Activated gamma-delta T cell (primary cell): ENCODE measurements around the gene NUB1.

Experiments
- DNase-seq: peaks from one replicate; lab custom pipeline; 2025; lab: John Stamatoyannopoulos, UW

Gene NUB1

DNA sequence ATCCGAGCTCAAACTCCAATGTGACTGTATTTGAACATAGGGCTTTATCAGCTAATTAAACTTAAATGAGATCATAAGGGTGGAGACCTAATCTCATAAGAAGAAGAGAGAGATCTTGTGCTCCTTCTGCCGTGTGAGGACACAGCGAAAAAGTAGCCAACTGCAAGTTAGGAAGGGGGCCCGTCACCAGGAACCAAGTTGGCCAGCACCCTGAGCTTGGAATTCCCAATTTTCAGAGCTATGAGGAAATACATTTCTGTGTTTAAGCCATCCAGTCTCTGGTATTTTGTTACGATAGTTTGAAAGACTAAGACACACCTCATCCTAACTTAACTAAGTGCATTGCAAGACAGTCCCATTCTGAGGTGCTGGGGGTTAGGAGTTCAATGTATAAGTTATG lies 82.3 kb downstream of the NUB1 start:
- DNase-seq: no peak

DNA sequence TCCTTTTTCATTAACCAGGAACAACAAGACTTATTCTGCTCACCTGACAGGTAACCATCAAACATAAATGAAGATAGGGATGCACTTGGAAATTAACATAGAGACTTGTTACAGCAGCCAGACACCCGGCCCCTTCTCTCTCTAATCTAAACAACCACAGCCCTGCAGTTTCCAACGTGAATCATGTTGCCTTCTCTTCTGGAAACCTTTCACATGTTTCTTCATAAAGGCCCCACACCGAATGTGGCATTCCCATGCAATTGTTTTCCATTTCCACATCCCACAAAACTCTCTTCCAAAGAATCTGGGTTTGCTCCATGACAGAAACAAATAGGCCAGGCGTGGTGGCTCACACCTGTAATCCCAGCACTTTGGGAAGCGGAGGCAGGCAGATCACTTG lies 83.2 kb downstream of the NUB1 start:
- DNase-seq: no peak

DNA sequence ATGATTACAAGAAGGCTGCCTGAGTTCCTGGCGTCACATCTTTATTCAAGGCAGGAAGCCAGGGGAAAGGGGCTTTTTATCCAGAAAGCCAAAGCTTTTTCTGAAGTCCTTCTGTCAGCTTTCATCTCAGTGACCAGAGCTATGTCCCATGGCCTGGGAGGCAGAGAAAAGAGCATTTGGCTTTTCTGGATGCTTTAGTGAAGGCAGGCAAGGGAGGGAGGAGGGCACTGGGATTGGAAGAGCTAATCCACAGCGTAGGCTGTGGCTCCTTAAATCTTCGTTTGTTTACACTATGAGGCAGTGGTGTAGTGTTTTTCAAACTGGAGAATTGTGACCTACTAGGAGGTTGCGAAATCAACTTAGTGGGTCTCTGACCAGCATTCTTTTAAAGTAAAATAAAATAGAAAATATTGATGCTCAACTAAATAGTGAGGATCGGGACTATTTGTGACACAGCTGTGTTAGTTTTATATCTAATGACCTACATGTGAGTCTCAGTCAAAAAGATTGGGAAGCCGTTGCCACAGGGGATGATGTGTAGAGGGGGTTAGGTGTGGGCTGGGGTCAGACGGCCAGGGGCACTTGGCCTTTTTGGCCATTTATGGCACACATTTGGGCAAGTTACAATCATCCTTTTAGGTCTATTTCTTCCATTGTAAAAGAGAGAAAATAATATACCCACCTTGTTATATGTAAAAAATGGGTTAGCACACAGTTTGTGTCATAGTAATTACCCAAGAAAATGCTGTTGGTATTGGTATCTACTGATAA lies 84.2 kb downstream of the NUB1 start:
- no peak for DNase-seq

DNA sequence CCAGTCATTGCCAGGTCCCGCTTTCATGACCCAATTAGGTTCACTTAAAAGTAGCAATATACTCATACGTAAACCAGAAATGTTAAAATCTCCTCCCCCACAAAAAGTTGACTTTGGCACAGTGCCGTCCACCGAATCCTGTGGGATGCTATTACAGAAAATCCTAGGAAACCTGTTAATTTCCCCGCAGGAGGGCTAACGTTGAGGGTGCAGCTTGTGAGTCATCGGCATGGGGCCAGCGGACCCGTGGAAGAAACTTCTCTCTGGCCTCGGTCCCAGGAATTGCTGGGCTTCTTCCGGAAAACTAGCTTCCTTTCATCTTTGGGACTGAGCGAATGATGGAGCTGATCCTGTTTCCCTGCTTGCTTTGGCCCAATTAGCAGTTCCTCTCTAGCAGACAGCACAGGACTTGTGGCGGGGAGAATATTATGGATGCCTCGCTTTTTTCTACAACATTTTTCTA lies 84.9 kb downstream of the NUB1 start:
- no peak for DNase-seq

DNA sequence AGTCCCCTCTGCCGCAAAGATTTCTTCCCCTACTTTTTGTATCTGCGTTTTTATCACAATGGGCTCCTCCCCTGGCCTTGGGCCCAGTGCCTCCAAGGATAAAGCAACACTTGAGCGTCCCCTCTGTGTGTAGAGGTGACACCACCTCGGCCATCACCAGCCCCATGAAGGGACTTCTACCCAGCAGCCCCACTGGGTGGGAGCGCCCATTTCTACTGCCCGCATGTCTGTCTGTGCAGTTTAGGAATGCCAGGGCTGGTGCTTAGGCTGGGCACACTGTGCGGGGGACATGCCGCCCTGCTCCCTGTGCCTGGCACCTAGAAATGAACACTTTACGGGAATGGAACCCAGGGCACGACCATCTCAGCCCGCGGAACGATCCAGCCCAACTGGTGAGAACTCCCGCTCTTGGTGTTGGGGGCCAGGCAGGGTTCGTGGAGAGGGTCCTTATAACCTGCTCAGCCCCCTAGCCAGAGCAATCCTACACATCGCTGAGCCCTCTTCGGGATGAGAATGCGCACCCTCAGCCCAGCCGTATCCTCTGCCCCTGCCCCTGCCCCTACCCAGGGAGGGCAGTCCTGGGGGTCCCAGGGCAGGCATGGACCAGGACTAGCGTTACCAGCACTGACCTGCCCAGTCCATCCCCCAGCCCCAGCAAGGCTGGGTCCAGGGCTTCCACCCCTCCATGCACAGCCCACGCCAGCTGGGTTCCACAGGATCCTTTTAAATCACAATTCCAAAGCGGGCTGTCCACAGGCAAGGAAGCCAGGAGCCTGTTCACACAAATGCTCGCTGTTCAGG lies 85.5 kb downstream of the NUB1 start:
- DNase-seq: no peak

DNA sequence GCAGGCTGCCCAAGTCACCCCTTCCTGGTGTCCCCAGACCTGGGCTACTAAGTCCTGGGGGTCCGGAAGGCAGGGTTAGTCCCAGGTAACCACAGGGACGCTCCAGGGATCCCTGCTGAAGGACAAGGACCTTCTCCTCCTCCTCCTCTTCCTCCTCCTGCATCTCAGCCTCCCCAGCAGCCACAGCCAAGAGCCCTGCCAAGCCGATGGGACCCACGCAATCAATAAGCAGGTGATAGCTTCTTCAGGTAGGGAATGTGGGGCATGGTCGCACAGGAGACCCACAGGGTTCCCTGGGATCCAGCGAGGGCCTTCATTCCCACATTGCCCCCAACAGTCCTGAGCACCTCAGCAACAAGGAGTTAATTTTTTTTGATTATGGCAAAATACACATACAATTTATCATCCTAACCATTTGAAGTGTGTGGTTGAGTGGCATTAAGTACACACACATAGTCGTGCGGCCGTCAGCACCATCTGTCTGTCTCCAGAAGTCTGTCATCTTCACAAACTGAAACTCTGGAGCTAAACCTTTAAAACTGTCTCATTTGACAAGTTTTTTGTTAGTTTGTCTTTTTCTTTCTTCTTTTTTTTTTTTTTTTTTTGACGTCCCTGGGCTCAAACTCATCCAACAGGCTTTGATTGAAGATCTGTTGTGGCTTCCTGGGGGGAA lies 86.2 kb downstream of the NUB1 start:
- no peak for DNase-seq
